Stomach (tissue), 4 donors: ENCODE measurements around the gene CRYGD.

Source experiments
- CTCF ChIP-seq, 7 experiments: fragments of 450-650 bp in 4 of 7; fragments of 200-600 bp in 3 of 7; sonication (generic) in 3 of 7; IDR thresholded peaks; one replicate each; pipeline ENCODE4 v1.5.1; 2016 to 2019; ENCODE audit warnings: antibody characterized with exemption in 7 of 7, control low read depth in 2 of 7, mild to moderate bottlenecking in 1 of 7
- EP300 ChIP-seq: sonication (generic); formaldehyde crosslinking; IDR thresholded peaks from one replicate; pipeline ENCODE4 v1.6.1; 2017; ENCODE audit warnings: antibody characterized with exemption
- POLR2A ChIP-seq, 4 donors: fragments of 450-650 bp; IDR thresholded peaks; one replicate each; pipeline ENCODE4 v1.6.1; 2016; ENCODE audit warnings: antibody characterized with exemption in 4 of 4, control low read depth in 2 of 4, mild to moderate bottlenecking in 1 of 4, moderate library complexity in 1 of 4

- TF ChIP-seq CTCF (IDR thresholded peaks at IDR 0.05) (no peak), POLR2A (IDR thresholded peaks at IDR 0.05) (no peak), EP300 (no peak)
These were observed 2.8 kb upstream of the CRYGD start for GRCh38 chr2:208127090-208127489.
